ENCODE results near the gene IFT57.

GRCh38 chr3:108119398-108120104, 102.7 kb downstream of the IFT57 start:
- TF ChIP-seq CTCF (IDR thresholded peaks at IDR 0.05): no peak
- no peak for TF ChIP-seq EZH2 (IDR thresholded peaks at IDR 0.05)
